HepG2 (cell line): ENCODE data around the gene SLC38A2. TPM values are rescaled to one million over a fixed set of nuclear protein-coding genes. Genes with fewer than 3 reads are reported as not detected.

ENCODE experiments used
- AKAP8 ChIP-seq: sonication (generic); formaldehyde crosslinking; IDR thresholded peaks from 2 replicates; pipeline ENCODE4 v1.5.1; 2020; ENCODE audit warnings: mild to moderate bottlenecking, missing genetic modification reagents
- BCL3 ChIP-seq: sonication (generic); formaldehyde crosslinking; IDR thresholded peaks from 2 replicates; pipeline ENCODE4 v1.5.1; 2020; ENCODE audit warnings: mild to moderate bottlenecking, missing genetic modification reagents, moderate library complexity
- HMGXB3 ChIP-seq: sonication (generic); formaldehyde crosslinking; IDR thresholded peaks from 2 replicates; pipeline ENCODE4 v1.4.0; 2020; ENCODE audit warnings: missing genetic modification reagents, borderline replicate concordance
- NR3C1 ChIP-seq: sonication (generic); formaldehyde crosslinking; IDR thresholded peaks from 2 replicates; pipeline ENCODE4 v1.4.0; 2020; ENCODE audit warnings: missing genetic modification reagents
- RARA ChIP-seq: IDR thresholded peaks from 2 replicates; pipeline ENCODE4 v1.6.1; 2016; ENCODE audit warnings: missing genetic modification reagents, missing compliant biosample characterization
- ZFP62 ChIP-seq: sonication (generic); formaldehyde crosslinking; IDR thresholded peaks from 2 replicates; pipeline ENCODE4 v1.4.0; 2020; ENCODE audit warnings: missing genetic modification reagents
- ZKSCAN1 ChIP-seq: fragments of 150-350 bp; IDR thresholded peaks from 2 replicates; pipeline ENCODE4 v1.6.1; 2014; ENCODE audit warnings: low read length
- ZKSCAN8 ChIP-seq: IDR thresholded peaks from 2 replicates; pipeline ENCODE4 v1.6.1; 2016; ENCODE audit warnings: borderline replicate concordance, missing genetic modification reagents, missing compliant biosample characterization
- polyA plus RNA-seq, 8 experiments: library from polyadenylated mRNA; depleted of rRNA in 3 of 8; stranded (reverse) in 7 of 8; unstranded in 1 of 8; fragments of >200 nt; fragmentation: Illumina TruSeq in 4 of 8; extraction: Trizol in 4 of 8; gene quantifications; 2 replicates each; pipeline versions ENCODE4 v1.2.1 to v1.2.3, GENCODE V29; 2011 to 2016; ENCODE audit warnings: low read depth in 4 of 8, missing spikeins in 1 of 8, mixed read lengths in 1 of 8; ENCODE audit not compliant: insufficient read depth in 1 of 8
- total RNA-seq, 5 experiments: library from RNA; depleted of rRNA; stranded (reverse); fragments of >200 nt; fragmentation: Illumina TruSeq; extraction: Trizol; gene quantifications; 2 replicates each; pipeline ENCODE4 v1.2.3, GENCODE V29; 2016; ENCODE audit warnings: low read depth in 1 of 5
- TF ChIP-seq, protein P1 (sequence below): sonication (generic); formaldehyde crosslinking; IDR thresholded peaks from 2 replicates; pipeline ENCODE4 v1.5.0; 2020; ENCODE audit warnings: missing genetic modification reagents
- TF ChIP-seq, protein P2 (sequence below): sonication (generic); formaldehyde crosslinking; IDR thresholded peaks from 2 replicates; pipeline ENCODE4 v1.5.0; 2020; ENCODE audit warnings: mild to moderate bottlenecking, missing genetic modification reagents

SLC38A2 gene
- total and polyA plus RNA-seq, 2 of the 13 experiments (the other 11 are each of a cell fraction or from before 2014, with no cell fraction given) = 368 to 880 TPM

DNA sequence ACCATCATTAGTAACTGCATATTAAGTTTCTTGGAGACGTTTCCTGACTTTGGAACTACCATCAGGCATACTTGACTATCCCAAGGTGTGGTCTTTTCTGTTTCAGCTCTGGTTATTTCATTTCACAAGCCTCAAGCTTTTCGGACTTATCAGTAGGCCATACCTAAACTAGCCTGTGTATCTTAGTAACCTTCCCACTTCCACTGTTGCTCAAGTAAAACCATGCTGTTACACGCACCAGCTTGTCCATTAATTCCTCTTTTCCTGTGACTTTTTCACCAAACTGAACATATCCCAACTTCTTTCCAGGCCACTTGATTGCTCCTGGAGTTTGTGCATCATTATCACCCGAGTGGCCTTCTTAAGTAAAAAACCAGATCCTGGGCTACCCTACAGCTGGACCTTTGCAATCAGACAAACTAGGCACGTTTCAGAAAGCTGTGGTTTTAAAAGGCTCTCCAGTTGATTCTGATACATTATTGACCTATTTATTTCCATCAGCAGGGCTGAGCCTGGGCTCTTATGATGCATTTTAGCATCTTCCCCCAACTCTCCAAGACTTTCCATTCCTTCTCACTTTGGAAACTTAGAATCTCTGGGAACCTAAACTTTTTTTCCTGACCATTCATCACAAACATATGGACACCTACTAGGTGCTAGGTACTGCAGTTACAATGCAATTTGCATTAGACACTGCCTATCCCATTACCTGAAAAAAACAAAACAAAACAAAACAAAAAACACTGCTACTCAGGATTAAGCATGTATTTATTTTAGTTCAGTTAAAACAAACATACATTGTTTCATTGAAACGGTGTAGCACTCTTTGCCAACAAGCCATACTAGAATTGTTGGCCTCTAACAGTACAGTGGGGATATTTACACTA lies 14.9 kb downstream of the SLC38A2 start (continued):
- TF ChIP-seq, protein P1, sequence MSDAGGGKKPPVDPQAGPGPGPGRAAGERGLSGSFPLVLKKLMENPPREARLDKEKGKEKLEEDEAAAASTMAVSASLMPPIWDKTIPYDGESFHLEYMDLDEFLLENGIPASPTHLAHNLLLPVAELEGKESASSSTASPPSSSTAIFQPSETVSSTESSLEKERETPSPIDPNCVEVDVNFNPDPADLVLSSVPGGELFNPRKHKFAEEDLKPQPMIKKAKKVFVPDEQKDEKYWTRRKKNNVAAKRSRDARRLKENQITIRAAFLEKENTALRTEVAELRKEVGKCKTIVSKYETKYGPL (CRISPR knock-in tag) = peak; percentile 7; the same call in 1 of the 2 replicates
- peak; percentile 80 for TF ChIP-seq AKAP8 (CRISPR knock-in tag)
- peak; percentile 74 for TF ChIP-seq ZKSCAN8 (CRISPR knock-in tag)
- TF ChIP-seq RARA (CRISPR knock-in tag) = peak; percentile 8
- peak; percentile 61; the same call in 1 of the 2 replicates for TF ChIP-seq BCL3 (CRISPR knock-in tag)
- no peak for TF ChIP-seq NR3C1 (CRISPR knock-in tag)
- TF ChIP-seq ZFP62 (CRISPR knock-in tag) = no peak
- peak; percentile 97 for TF ChIP-seq ZKSCAN1
- peak; percentile 77; the same call in 1 of the 2 replicates for TF ChIP-seq HMGXB3 (CRISPR knock-in tag)
- TF ChIP-seq, protein P2, sequence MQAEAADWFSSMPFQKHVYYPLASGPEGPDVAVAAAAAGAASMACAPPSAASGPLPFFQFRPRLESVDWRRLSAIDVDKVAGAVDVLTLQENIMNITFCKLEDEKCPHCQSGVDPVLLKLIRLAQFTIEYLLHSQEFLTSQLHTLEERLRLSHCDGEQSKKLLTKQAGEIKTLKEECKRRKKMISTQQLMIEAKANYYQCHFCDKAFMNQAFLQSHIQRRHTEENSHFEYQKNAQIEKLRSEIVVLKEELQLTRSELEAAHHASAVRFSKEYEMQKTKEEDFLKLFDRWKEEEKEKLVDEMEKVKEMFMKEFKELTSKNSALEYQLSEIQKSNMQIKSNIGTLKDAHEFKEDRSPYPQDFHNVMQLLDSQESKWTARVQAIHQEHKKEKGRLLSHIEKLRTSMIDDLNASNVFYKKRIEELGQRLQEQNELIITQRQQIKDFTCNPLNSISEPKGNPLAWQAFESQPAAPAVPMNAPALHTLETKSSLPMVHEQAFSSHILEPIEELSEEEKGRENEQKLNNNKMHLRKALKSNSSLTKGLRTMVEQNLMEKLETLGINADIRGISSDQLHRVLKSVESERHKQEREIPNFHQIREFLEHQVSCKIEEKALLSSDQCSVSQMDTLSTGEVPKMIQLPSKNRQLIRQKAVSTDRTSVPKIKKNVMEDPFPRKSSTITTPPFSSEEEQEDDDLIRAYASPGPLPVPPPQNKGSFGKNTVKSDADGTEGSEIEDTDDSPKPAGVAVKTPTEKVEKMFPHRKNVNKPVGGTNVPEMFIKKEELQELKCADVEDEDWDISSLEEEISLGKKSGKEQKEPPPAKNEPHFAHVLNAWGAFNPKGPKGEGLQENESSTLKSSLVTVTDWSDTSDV (CRISPR knock-in tag) = no peak
